Measurements from ENCODE around the gene UBE2G2.

DNA sequence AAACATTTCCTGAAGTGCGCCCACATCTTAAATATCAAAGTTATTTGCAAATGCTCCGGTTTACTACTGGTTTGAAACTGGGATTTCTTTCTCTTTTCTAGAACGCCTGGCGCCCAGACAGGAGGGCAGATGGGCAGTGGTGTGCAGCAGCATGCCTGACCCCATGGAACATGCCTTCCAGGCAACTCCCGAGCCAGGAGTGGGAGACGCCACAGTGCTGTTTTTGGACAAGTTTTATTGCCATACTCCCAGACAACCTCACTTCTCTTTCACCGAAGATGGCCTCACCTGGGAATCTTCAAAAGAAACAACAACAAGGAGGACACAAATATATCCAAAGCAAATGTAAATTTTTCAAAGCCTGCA is 21.5 kb downstream of the UBE2G2 start:
- TF ChIP-seq, protein P1, sequence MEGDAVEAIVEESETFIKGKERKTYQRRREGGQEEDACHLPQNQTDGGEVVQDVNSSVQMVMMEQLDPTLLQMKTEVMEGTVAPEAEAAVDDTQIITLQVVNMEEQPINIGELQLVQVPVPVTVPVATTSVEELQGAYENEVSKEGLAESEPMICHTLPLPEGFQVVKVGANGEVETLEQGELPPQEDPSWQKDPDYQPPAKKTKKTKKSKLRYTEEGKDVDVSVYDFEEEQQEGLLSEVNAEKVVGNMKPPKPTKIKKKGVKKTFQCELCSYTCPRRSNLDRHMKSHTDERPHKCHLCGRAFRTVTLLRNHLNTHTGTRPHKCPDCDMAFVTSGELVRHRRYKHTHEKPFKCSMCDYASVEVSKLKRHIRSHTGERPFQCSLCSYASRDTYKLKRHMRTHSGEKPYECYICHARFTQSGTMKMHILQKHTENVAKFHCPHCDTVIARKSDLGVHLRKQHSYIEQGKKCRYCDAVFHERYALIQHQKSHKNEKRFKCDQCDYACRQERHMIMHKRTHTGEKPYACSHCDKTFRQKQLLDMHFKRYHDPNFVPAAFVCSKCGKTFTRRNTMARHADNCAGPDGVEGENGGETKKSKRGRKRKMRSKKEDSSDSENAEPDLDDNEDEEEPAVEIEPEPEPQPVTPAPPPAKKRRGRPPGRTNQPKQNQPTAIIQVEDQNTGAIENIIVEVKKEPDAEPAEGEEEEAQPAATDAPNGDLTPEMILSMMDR (IDR thresholded peaks at IDR 0.05; ENCODE audit: poor library complexity), result no peak
- TF ChIP-seq EZH2phosphoT487 (IDR thresholded peaks at IDR 0.05; ENCODE audit: low read depth, severe bottlenecking, unreplicated experiment) (no peak), EZH2 (IDR thresholded peaks at IDR 0.05; ENCODE audit: borderline replicate concordance) (no peak)
